Erythroblast (primary cell): ENCODE results near the gene ERO1A.

Experiments used
- GATA1 ChIP-seq: IDR thresholded peaks from 2 replicates; pipeline ENCODE4 v1.6.1; 2011; ENCODE audit warnings: low read depth, mild to moderate bottlenecking, control low read depth, low read length, moderate library complexity
- POLR2A ChIP-seq: IDR thresholded peaks from 2 replicates; pipeline ENCODE4 v1.6.1; 2011; ENCODE audit warnings: mild to moderate bottlenecking, low read length

GRCh38 chr14:52619687-52620086 is 75.7 kb downstream of the ERO1A start:
- TF ChIP-seq POLR2A (no peak), GATA1 (no peak)
